HT-29 (cell line): Measurements from ENCODE around the gene NUDC. TPM values are rescaled to one million over a fixed set of nuclear protein-coding genes. Genes with fewer than 3 reads are reported as not detected.
"Not testable (repeated sequence)": the region's sequence is repeated elsewhere in the genome, so short reads cannot be mapped to it uniquely, and the experiment has no call there.

ENCODE experiments used
- DNase-seq: peaks from one replicate; pipeline ENCODE4 v3.0.0-alpha.2; 2015; ENCODE audit warnings: low spot score
- total RNA-seq: library from RNA; depleted of rRNA; stranded (reverse); fragments of >200 nt; shearing (Covaris generic); gene quantifications from 2 replicates; pipeline ENCODE4 v1.2.3, GENCODE V29; 2014

Gene NUDC
- total RNA-seq, 1 experiment from 2014 or later, result 124 TPM

GRCh38 chr1:26911399-26912146, 10.0 kb upstream of the NUDC start:
- DNase-seq, result no peak

DNA sequence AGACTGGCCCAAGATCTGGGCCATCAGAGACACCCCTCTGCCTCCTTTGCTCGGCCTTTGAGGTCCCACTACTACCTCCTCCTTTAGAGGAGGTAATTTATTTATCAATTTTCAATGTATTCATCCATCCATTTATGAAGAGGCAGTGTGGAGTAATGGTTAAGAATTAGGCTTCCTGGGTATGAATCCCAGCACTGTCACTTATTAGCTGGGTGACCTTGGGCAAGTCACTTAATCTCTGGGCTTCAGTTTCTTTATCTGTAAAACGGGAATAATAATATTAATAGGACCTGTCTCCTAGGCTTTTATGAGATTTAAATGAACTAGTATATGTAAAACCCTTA, 9.4 kb upstream of the NUDC start:
- no peak for DNase-seq

DNA sequence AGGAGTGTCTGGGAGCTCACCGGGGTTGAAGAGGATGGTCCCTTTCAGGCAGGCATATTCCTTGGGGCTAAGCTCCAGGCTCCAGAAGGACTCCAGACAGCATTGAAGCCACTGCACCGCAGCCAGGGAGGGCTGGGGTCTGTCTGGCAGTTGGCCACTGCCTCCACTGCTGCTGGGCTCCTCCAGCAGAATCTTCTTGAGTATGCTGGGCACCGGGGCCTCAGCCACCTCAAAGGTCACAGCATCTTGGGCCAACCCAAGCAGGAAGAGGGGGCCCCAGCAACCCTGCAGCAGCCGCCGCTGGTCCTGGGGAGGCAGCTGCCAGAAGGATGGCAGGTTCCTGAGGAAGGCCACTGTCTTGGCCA, 8.2 kb upstream of the NUDC start:
- DNase-seq, result no peak

DNA sequence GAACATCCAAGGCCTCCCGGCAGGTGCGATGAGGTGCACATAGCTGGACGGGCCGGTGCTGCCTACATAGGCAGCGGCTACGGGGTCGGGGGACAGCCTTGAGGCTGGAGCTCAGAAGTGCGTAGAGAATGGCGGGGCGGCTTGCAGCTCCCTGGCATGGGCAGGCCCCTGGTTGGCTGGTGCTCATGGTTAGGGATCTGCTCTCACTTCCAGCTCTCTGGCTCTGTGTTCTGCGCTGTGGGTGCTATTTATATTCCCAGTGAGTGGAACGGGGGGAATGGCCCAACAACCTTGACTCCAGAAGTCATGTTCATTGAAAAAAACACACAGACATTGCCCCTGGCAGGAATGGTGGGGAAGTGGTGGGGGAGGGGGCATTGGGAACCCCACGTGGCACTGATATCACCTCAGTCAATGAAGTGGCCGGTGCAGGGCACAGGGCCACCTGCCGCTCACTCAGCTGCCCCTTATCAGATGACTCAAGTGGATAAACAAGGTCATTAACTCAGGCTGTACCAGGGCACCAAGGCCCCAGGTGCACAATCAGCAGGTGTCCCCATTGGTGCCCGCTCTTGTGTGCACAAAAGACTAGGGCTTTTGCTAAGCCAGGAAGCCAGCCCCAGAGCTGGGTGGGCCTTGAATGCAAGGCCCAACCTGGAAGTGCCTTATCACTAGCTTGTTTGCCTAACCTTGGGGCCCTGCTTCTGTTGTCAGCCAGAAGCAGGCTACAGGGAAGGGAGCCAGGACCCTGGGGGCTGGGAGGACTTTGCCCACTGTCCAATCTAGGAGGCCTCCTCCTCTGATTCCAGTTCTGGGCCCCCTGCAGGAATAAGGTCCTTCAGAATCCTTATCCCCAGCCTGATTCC, 7.6 kb upstream of the NUDC start, which contains the start of gene NR0B2:
Gene NR0B2 (minus strand): TSS at position 222 of the 866 bp plus-strand sequence. CDS start 35 bp downstream, at position 187.
- peak; percentile 90 for DNase-seq

DNA sequence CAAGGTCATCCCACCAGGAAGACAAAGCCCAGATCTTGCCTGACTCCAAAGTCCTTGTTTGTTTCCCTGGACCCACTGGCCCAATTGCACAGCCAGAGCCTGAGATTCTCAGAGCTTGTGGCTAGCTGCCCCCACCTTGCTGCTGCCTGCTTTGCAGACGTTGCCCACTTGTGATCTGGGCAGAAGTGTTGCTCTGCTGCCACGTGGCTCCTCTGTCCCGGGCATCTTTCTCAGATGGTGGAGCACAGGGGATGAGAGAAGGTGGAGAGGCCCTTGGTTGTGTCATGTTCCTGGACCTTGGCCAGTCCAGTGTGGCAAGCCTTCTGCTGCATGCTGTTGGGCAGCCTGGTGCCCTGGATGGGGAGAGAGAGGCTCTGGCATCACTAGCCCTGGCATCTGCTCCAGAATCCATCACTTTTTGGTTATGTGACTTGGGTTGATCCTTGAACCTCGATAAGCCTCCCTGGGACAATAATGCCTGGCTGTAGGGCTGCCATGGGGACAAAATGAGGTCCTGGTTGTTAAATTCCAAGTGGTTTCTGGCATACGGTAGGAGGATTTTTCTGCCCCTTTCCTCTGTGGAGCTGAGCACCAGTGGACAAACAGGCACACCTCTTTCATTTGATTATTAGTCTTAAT, 6.2 kb upstream of the NUDC start:
- no peak for DNase-seq

DNA sequence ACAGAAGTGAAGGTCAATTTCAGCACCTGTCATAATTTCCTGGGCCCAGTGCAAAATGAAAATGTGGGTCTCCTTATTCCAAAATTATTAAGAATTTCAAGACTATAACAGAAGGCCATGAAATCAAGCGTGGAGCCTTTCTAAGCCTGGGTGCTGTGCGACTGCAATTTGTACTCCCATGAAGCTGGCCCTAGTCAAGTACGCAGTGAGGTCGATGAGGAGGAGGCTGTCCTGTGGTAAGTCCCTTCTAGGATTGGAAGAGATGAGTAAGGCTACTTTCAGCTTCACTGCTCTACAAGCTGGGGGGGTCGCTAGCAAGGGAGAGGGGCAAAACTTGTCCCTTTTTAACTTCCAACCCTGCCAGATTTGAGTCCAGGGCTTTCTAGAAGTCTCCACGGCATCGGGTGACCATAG, 410 bp upstream of the NUDC start:
- DNase-seq, result no peak

GRCh38 chr1:26922431-26922729, 837 bp downstream of the NUDC start:
- DNase-seq, result no peak

- no peak for DNase-seq
Observed at GRCh38 chr1:26922901-26923300, 1.4 kb downstream of the NUDC start.

DNA sequence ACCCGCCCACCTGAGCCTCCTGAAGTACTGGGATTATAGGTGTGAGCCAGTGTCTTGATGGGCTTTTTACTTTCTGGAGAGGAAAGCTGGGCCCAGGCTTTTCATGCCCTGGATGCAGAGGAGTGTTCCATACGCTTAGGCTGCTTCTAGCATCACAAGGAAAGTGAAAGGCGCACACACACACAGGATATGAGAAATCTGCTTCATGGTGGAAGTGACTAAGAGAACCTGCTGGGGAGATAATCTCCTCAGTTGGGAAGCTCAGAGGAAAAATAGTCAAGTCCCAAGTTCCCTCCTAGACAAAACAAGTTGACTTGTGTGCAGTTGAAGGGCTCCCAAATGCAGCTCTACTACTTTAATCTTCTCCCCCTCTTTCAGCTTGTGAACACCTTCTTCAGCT, 2.2 kb downstream of the NUDC start:
- DNase-seq, result no peak

- DNase-seq, result no peak
Observed at GRCh38 chr1:26932531-26932930, 11.0 kb downstream of the NUDC start.

DNA sequence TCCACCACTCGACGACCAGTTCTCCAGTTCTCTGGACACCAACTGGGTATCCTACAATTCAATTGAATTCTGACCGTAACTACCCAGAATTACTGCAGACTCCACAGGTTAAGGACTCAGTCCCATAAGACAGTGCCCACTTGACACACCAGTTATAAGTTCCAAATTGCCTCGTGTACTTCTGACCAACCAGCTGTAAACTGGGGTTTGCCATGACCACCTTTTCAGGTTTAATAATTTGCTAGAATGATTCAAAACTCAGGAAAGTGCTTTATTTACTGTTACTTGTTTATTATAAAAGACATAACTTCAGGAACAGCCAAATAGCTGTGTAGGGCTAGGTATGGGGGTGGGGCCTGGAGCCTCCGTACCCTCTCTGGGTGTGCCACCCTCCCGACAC, 15.3 kb downstream of the NUDC start:
- DNase-seq, result no peak

- DNase-seq, result no peak
Observed at GRCh38 chr1:26938004-26938658, 16.6 kb downstream of the NUDC start.

DNA sequence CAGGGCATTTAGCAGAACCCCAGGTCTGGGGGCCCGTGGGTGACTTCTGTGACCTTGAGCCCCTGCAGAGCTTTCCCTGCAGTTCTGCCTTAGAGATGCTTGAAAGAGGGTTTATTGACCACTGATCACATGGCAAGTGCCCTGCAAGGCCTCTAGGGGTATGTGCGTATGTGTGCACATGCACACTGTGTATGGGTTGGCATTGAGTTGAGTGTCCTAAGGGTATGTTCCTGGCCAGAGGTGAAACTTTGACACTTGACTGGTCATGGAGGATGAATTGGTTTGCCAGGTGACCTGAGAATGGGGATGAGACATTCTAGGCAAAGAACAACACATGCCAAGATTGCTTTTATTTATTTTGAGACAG, 17.1 kb downstream of the NUDC start:
- no peak for DNase-seq

GRCh38 chr1:26941311-26941710, 19.8 kb downstream of the NUDC start:
- no peak for DNase-seq

GRCh38 chr1:26942656-26943055, 21.1 kb downstream of the NUDC start:
- no peak for DNase-seq

DNA sequence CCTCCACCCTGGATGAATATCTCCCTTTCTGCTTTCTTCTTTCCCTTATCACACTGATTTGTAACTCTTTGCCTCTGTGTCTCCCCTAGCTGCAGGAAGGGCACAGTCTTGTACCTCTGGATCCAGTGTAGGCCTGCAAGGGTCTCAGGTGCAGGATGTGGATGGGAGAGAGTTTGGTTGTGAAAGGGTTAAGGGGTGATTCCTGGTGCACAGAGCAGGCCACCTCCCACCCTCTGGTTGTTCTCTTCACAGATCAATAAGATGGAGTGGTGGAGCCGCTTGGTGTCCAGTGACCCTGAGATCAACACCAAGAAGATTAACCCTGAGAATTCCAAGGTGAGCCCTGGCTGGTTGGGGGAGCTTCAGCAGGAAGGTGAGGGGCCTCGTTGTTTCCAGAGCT, 23.6 kb downstream of the NUDC start:
- no peak for DNase-seq

GRCh38 chr1:26945728-26946127, 24.2 kb downstream of the NUDC start:
- DNase-seq, result no peak

GRCh38 chr1:26946270-26946669, 24.7 kb downstream of the NUDC start:
- DNase-seq, result no peak

DNA sequence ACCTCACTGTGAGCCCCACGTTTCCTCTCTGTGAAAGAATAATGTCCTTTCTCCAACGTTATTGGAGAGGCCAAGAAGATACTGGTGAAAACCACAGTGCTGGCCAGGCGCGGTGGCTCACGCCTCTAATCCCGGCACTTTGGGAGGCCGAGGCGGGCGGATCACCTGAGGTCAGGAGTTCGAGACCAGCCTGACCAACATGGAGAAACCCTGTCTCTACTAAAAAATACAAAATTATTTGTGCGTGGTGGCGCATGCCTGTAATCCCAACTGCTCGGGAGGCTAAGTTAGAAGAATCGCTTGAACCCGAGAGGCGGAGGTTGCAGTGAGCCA, 27.1 kb downstream of the NUDC start:
- not testable (repeated sequence) for DNase-seq

DNA sequence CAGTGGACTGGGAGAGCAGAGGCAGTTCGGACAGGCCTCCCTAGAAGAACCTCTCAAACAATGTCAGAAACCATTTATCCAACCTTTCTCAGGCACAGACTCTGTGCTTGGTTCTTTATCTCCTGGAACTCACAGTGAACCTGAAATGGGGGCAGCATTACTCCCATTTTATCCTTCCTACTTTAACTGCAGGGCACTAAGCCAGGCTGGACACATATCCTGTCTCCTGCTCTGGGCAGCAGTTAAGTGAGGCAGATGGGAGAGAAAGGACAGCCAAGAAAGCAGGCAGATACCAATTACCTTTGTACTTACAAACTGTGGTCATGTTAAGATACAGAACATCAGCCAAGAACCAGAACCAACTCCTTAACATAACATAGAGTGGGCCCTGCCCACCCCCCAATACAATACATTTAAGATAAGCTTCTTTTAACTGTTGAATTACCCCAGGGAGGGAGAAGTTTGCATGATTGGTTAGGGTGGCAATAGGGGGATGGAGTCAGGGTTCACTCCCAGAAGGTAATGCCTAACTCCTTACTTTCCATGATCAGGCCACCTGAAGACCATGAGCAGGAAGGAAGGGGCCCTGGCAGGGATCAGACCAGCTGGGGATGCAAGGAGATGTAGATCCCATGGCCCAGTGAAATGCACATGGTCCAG, 27.9 kb downstream of the NUDC start:
- no peak for DNase-seq

- no peak for DNase-seq
Observed at GRCh38 chr1:26949926-26950319, 28.4 kb downstream of the NUDC start.

GRCh38 chr1:26950602-26951001, 29.1 kb downstream of the NUDC start:
- no peak for DNase-seq
